Measurements from ENCODE around the gene LSR.

LSR gene

DNA sequence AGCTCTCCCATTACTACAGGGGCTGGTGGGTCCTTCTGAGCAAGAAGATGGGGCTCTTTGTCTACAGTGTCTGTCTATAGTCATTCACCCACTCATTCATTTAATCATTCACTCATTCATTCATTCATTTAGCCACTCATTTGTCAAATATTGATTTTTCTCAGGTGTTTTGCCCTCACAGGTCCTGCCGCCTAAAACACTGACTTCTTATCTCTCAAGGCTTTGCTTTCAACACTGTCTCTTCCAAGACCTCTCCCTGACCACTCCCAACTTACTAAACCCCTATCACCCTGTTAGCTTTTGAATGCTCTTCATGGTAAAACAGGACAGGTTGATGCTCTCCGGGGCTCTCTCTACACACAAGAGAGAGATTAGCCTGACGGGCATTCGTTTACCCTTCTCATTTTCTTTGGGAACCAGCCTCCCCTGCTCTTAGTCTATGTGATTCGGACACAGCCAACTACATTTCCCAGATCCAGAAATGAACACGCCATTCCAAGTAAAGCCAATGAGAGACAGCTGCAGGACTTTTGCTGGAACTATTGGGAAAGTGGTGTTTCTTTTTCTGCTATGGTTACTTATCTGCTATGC lies 43.0 kb upstream of the LSR start:
- H3K36me3 ChIP-seq: no peaks in the 10 kb centered on the region
- TF ChIP-seq, protein P1, sequence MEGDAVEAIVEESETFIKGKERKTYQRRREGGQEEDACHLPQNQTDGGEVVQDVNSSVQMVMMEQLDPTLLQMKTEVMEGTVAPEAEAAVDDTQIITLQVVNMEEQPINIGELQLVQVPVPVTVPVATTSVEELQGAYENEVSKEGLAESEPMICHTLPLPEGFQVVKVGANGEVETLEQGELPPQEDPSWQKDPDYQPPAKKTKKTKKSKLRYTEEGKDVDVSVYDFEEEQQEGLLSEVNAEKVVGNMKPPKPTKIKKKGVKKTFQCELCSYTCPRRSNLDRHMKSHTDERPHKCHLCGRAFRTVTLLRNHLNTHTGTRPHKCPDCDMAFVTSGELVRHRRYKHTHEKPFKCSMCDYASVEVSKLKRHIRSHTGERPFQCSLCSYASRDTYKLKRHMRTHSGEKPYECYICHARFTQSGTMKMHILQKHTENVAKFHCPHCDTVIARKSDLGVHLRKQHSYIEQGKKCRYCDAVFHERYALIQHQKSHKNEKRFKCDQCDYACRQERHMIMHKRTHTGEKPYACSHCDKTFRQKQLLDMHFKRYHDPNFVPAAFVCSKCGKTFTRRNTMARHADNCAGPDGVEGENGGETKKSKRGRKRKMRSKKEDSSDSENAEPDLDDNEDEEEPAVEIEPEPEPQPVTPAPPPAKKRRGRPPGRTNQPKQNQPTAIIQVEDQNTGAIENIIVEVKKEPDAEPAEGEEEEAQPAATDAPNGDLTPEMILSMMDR (IDR thresholded peaks at IDR 0.05; ENCODE audit: low read depth, low read length): no peak
- no peaks in the 10 kb centered on the region for H3K9me3 ChIP-seq
- H3K4me1 ChIP-seq: no peaks in the 10 kb centered on the region
- no peak overlapping the region for H3K4me3 ChIP-seq (ENCODE audit: low read depth, low read length)
- H3K27me3 ChIP-seq: peaks cover 4% of the 10 kb centered on the region
- no peak for DNase-seq

DNA sequence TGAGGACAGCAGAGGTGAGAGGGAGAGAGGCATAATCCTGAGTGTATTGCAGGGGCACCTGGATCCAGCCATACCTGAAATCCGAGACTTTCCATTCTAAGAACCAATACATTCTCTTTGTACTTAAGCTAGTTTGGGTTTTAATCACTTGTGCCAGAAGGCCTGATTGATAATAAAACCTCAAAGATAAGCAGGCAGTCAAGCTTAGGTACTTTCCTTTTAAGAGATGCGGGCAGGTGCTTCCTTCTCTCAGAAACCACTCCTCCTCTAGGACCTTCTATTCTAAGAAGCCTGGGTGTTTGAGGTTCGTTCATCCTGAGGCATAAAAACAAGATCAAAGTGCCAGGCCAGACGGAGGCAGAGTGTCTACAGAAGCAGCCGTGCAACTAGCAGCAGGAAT lies 42.4 kb upstream of the LSR start:
- H3K4me3 ChIP-seq (ENCODE audit: low read depth, low read length): no peak overlapping the region
- TF ChIP-seq, protein P1 (IDR thresholded peaks at IDR 0.05; ENCODE audit: low read depth, low read length): no peak
- H3K36me3 ChIP-seq: no peaks in the 10 kb centered on the region
- H3K9me3 ChIP-seq: no peaks in the 10 kb centered on the region
- peaks cover under 1% of the 10 kb centered on the region for H3K27me3 ChIP-seq
- no peaks in the 10 kb centered on the region for H3K4me1 ChIP-seq
- no peak for DNase-seq

DNA sequence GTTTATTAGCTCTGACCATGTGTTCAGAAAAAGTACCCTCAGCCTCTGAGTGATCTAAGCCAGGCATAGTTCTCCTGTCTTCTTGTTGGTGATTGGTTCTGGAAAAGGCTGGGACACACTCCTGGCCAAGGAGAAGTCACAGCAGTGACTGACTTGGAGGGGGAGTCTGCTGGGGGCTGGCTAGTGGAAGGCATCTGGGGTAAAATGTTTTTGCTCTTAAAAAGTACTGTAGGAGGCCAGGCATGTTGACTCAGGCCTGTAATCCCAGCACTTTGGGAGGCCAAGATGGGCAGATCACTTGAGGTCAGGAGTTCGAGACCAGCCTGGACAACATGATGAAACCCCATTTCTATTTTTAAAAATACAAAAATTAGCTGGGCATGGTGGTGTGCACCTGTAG lies 41.9 kb upstream of the LSR start:
- no peaks in the 10 kb centered on the region for H3K36me3 ChIP-seq
- no peak for DNase-seq
- no peaks in the 10 kb centered on the region for H3K9me3 ChIP-seq
- TF ChIP-seq, protein P1 (IDR thresholded peaks at IDR 0.05; ENCODE audit: low read depth, low read length): no peak
- no peaks in the 10 kb centered on the region for H3K27me3 ChIP-seq
- no peaks in the 10 kb centered on the region for H3K4me1 ChIP-seq
- no peak overlapping the region for H3K4me3 ChIP-seq (ENCODE audit: low read depth, low read length)

DNA sequence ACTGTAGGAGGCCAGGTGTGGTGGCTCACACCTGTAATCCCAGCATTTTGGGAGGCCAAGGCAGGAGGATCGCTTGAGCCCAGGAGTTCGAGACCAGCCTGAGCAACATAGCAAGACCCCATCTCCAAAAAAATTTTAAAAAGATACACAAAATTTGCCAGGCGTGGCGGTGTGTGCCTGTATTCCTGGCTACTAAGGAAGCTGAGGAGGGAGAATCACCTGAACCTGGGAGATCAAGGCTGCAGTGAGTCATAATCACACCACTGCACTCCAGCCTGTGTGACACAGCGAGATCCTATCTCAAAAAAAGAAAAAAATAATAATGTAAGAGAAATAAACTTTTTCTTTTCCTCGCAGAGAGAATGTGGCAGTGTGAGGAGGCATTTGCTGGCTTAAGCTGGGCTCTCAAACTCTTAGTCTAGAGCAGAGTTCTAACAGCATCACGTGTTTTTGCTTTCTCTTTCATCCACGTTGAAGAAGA lies 41.4 kb upstream of the LSR start:
- Histone ChIP-seq H3K9me3 (no peaks in the 10 kb centered on the region), H3K4me1 (no peaks in the 10 kb centered on the region), H3K27me3 (no peaks in the 10 kb centered on the region), H3K36me3 (no peaks in the 10 kb centered on the region), H3K4me3 (ENCODE audit: low read depth, low read length) (no peak overlapping the region)
- TF ChIP-seq, protein P1 (IDR thresholded peaks at IDR 0.05; ENCODE audit: low read depth, low read length): no peak
- no peak for DNase-seq

DNA sequence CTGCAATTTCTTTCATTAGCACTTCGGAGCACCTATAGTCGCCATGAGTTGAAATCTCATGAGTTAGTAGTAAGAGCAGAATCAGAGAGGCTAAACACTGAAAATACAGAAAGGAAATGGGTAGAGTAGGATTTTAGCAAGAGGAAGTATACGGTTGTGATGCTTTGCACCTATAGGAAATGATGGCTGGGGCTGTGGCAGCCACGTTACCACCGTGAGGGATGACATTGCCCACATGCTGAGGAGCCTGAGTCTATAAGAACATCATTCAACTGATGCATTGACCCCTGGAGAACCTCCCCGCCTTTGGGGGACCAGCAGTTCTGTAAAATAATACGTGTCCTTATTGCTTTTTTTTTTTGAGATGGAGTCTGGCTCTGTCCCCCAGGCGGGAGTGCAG lies 40.7 kb upstream of the LSR start:
- H3K4me1 ChIP-seq: no peaks in the 10 kb centered on the region

DNA sequence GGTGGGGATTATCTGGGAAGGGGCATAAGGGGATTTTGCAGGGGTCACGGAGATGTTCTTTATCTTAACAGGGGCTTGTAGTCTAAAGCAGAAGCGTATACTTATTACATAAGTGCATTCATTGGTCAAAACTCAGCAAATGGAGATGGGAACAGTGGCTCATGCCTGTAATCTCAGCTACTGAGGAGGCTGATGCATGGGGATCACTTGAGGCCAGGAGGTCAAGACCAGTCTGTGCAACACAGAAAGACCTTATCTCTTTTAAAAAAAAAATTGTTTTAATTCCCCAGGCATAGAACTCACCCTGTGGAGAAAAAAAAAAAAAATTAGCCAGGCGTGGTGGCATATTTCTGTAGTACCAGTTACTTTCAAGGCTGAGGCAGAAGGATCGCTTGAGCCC lies 39.2 kb upstream of the LSR start:
- no peak overlapping the region for H3K4me3 ChIP-seq (ENCODE audit: low read depth, low read length)

More for the DNA sequence above, 40.7 kb upstream of the LSR start:
- DNase-seq: no peak
- Histone ChIP-seq H3K9me3 (no peaks in the 10 kb centered on the region), H3K36me3 (no peaks in the 10 kb centered on the region), H3K4me3 (ENCODE audit: low read depth, low read length) (no peak overlapping the region), H3K27me3 (no peaks in the 10 kb centered on the region)
- TF ChIP-seq, protein P1 (IDR thresholded peaks at IDR 0.05; ENCODE audit: low read depth, low read length): no peak

More for the DNA sequence above, 39.2 kb upstream of the LSR start:
- DNase-seq: no peak
- no peaks in the 10 kb centered on the region for H3K27me3 ChIP-seq
- no peaks in the 10 kb centered on the region for H3K9me3 ChIP-seq
- peaks cover 3% of the 10 kb centered on the region for H3K4me1 ChIP-seq
- TF ChIP-seq, protein P1 (IDR thresholded peaks at IDR 0.05; ENCODE audit: low read depth, low read length): no peak
- H3K36me3 ChIP-seq: no peaks in the 10 kb centered on the region

Data from BE2C (cell line).